ENCODE measurements around the gene TRIO.
A peak's percentile ranks its signal among the peaks of the same experiment; 100 is the strongest.

TRIO gene

GRCh38 chr5:14123551-14123950 is 19.6 kb upstream of the TRIO start:
- no peak for DNase-seq (ENCODE audit: low read depth)

DNA sequence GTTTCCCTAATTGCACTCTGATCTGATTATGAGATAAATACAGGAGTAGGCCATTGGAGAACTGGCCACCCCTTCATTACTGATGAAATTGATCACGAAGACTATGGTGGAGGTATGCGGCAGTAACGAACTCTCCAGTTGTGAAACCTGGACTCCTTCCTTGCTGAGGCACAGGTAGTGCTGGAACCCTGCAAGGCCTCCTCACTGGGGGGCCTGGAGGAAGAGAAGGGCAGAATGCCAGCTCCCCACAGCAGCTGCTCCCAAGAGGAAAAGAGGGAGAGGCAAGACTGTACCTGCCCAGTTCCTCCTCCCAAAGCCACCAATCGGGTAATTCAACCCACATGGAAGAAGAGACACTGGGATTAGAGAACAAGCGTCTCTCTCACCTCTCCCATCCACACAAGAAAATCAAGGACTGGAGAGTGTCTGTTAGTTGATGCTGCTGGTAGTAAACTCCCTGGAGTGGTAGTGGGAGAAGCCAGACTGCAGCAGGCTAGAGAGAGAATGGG is 19.1 kb upstream of the TRIO start:
- no peak for DNase-seq (ENCODE audit: low read depth)

GRCh38 chr5:14125262-14125661 is 17.9 kb upstream of the TRIO start:
- no peak for DNase-seq (ENCODE audit: low read depth)

- DNase-seq (ENCODE audit: low read depth): no peak
Observed at GRCh38 chr5:14127587-14127986, 15.6 kb upstream of the TRIO start.

DNA sequence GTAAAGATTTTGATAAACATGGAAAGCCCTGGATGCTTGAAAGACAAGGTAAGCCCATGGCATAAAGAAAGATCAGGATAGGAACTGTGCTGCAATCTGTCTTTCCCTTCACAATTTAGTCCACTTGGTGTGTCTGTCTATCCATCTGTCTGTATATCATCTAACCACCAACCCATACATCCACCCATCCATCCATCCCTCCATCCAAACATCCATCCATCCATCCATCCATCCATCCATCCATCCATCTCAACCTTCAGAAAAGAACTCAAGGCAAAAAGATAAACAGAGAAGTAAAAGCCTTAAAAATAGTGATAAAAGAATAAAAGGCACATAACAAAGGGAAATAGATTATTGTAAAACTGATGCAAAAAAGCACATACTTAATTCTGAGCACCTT is 15.1 kb upstream of the TRIO start:
- DNase-seq (ENCODE audit: low read depth): no peak

GRCh38 chr5:14129123-14129522 is 14.0 kb upstream of the TRIO start:
- no peak for DNase-seq (ENCODE audit: low read depth)

GRCh38 chr5:14131855-14132503 is 11.2 kb upstream of the TRIO start:
- DNase-seq (ENCODE audit: low read depth): no peak

DNA sequence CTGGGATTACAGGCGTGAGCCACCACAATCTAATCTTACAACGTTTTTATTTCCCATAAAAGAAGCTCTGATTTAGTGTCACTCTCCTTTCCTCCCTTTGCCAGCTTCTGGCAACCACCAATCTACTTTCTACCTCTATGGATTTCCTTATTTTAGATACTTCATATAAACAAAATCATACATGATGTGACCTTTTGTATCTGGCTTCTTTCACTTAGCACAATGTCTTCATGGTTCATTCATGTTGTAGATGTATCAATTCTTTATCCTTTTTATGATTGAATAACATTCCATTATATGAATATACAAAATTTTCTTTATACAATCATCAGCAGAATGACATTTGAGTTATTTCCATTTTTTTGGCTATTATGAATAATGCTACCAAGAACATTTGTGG is 9.7 kb upstream of the TRIO start:
- DNase-seq (ENCODE audit: low read depth): no peak

DNA sequence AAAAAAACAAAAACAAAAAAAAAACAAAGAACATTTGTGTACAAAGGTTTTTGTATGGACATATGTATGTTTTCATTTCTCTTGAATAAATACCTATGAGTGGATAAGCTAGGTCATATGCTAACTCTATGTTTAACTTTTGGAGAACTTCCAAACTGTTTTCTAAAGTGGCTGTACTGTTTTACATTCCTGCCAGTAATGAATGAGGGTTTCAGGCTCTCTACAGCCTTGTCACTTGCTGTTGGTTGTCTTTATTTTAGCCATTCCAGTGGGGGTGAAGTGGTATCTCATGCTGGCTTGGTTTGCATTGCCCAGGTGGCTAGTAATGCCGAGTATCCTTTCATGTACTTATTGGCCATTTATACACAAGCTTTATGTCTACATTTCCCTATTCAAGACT is 9.1 kb upstream of the TRIO start:
- DNase-seq (ENCODE audit: low read depth): no peak

DNA sequence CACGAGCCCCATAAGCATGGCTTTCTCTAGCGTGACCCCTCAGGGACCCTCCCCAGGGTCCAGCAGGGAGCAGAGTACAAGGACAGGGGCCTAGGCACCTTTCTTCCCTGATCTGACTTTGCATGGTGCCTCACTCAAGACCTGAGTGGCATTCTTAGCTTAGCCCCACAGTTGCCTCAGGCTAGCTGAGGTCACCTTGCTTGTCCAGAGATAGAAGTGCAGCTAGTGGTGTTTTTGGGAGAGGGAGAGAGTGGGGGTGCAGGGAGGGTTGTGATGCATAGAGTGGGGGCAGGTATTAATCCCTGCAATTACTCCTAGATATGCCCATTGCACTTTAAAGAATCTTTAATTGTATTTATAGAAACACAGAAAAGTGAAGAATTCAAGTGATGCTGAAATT is 8.4 kb upstream of the TRIO start:
- DNase-seq (ENCODE audit: low read depth): no peak

DNA sequence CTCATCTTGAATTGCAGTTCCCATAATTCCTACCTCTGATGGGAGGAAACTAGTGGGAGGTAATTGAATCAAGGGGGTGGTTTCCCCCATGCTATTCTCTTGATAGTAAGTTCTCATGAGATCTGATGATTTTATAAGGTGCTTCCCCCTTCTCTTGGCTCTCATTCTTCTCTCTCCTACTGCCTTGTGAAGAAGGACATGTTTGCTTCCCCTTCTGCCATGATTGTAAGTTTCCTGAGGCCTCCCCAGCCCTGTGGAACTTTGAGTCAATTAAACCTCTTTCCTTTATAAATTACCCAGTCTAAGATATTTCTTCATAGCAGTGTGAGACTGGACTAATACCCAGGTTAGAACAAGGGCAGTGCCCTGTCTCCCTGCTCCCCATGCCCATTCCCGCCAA is 7.5 kb upstream of the TRIO start:
- no peak for DNase-seq (ENCODE audit: low read depth)

DNA sequence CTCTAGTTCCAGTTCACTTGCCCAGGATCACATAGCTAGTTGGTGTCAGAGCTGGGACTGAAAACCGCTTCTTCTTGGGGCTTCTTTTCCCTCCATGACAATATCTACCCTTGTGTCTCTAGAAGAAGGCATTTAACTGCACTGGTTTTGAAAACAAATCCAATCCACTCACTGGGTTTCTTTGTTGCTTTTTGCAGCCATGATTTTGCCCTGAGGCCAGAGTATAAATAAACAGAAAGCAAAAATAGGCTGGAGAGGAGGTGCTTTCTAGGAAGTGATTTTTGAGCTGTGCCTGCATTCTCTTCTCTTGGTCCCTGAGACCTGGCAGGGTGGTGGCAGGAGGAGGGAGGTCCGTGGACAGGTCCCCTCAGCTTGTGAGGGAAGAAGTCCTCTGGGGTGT is 6.9 kb upstream of the TRIO start:
- DNase-seq (ENCODE audit: low read depth): no peak

DNA sequence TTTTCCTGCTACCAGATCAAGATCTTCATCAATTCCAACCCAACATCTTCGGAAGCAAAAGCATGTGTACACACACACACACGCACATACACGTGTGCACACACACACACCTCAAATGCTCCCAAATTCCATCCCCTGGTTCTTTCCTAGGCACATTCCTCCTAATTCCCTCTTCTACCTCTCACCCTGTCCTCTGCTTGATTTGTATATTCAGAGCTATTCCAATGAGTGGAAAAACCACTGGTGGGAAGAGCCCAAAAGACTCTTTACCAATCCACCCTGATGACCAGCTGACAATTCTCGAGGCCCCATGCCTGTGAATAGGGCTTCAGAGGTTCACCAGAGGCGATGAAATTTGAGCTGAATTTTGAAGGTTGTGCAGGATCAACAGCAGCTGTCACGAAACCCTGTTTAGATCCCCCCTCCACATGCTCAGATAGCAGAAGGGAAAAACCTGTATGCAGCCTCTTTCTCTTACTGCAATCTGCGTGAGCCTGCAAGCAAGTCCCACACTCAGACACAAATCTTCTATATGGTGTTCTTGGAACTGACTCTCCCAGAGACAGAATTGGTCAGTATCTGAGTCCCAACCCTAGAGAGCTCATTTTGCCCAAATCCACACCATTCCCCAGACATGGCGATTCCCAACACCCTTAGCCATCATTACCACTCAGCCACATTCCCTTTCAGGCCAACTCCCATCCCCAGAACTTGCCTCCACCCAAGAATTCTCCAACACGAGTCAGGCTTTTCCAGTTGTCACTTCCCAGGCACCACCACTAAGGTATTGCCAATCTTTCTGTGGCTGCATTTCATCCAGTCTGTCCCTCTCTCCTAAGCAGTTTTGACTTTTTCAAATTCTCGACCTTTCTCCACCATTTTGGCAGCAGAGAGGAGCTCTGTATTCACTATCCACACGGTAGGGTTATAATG is 4.3 kb upstream of the TRIO start:
- no peak for DNase-seq (ENCODE audit: low read depth)

- DNase-seq (ENCODE audit: low read depth): no peak
Observed at GRCh38 chr5:14141764-14142163, 1.4 kb upstream of the TRIO start.

- DNase-seq (ENCODE audit: low read depth): no peak
Observed at GRCh38 chr5:14142202-14142826, 828 bp upstream of the TRIO start.

- DNase-seq (ENCODE audit: low read depth): no peak
Observed at GRCh38 chr5:14143546-14143840, 351 bp downstream of the TRIO start.

- no peak for DNase-seq (ENCODE audit: low read depth)
Observed at GRCh38 chr5:14143841-14144585, 871 bp downstream of the TRIO start.

DNA sequence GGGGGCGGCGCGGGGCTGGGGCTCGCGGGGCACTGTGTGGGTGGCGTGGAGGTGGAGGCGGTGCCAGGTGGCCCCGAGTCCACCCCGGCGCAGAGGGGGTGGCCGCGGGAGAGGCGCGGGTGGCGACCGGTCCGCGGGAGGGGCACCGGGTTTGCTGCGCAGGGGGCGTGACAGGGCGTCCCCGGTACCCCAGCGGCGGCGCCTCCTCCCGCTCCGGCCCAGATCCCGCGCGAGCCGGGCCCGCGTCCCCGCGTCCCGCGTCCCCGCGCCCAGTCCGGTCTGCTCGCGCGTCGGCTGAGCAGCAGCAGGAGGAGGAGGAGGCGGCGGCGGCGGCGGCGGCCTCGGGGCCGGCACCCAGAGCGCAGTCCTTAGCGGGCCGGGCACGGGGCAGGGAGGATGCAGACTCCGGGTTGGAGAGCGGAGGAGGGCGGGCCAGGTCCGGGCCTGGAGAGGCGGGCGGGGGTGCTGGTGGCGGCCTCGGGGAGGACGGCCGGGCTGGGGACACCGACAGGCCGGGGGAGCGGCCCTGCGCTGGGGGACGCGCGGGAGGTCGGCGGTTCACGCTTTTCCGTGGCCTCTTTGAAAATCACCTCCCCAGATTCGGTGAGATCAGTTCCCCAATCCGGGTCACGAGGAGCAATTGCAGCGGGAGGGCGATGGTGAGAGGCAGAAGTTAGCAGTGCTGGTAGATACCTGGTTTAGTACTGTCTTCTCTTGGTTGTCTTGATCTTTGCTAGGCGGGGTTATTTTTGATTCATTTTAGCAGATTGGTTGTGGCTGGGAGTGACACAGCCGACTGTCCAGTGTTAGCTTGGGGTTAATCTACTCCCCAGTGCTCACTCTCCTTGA is 1.7 kb downstream of the TRIO start:
- DNase-seq (ENCODE audit: low read depth): peak; percentile 56

- DNase-seq (ENCODE audit: low read depth): no peak
Observed at GRCh38 chr5:14145435-14146334, 2.5 kb downstream of the TRIO start.

- no peak for DNase-seq (ENCODE audit: low read depth)
Observed at GRCh38 chr5:14146725-14147124, 3.6 kb downstream of the TRIO start.
